Measurements from ENCODE around the gene PDE11A. TPM values are rescaled to one million over a fixed set of nuclear protein-coding genes. Genes with fewer than 3 reads are reported as not detected.

PDE11A gene
- total and polyA plus RNA-seq, 2 of the 13 experiments (the other 11 are each of a cell fraction or from before 2014, with no cell fraction given), result 1.2 to 1.7 TPM

DNA sequence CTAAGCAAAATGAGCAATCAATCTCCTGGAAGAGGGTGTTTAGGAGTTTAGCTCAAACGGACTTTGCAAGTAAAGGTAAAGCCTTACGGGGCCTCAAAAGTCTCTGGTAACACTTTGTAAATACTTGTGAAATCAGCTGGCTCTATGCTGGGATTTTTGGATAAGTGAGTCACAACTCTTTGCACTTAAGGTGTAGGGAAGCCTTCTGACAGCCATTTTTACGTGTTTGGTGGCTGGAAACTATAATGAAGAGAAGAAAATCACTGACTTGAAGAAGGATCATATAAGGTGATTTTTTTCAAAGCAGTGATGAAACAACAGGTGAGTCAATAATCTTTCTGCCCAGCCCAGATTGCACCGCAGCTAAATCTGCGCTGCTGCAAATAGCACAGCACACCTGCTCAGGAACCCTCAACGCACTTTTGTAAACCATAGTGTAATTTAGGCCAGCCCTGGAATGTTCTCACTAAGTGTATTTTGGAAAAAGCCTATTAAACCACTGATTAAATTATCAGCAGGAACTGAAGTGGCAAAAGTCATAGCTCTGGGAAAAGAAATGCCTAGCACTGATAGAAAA is 461.2 kb downstream of the PDE11A start:
- POLR2A ChIA-PET, result interaction anchor here (0.6 kb wide), 1 partner anchor 1334 kb away, joined by 3 read pairs; no protein-coding TSS in a partner anchor
- Histone ChIP-seq H2AFZ (ENCODE audit: low read length) (no peak overlapping the region), H4K20me1 (ENCODE audit: insufficient read depth, low read length) (no peaks in the 10 kb centered on the region), H3K27ac (ENCODE audit: extremely low read length, insufficient read depth, low read length) (no peak overlapping the region), H3K9me3 (ENCODE audit: low read length) (no peaks in the 10 kb centered on the region), H3K79me2 (ENCODE audit: insufficient read depth, low read length) (no peaks in the 10 kb centered on the region), H3K4me2 (ENCODE audit: low read depth, low read length) (peak overlapping the region; percentile 23; the same call in 1 of the 2 replicates), H3K4me1 (ENCODE audit: insufficient read depth, low read length) (peaks cover 28% of the 10 kb centered on the region), H3K27me3 (ENCODE audit: control insufficient read depth in 1 of 2, insufficient read depth in 2 of 2, low read length in 2 of 2) (no peaks in the 10 kb centered on the region; a peak in 1 of 5 replicates), H3K4me3 (replicated peaks in 1 of 3; ENCODE audit: insufficient read depth in 1 of 3, low read depth in 2 of 3, low read length in 3 of 3) (no peak overlapping the region), H3K36me3 (replicated peaks in 1 of 2; ENCODE audit: control insufficient read depth in 1 of 2, insufficient read depth in 2 of 2, low read length in 2 of 2) (no peaks in the 10 kb centered on the region), H3K9ac (ENCODE audit: insufficient read depth, low read depth, low read length) (no peak overlapping the region)
- CTCF ChIA-PET (ENCODE audit: low intra/inter-chr PET ratio, low total read pairs), result no interaction called here
- 6% methylated on average over 6 of the region's 6 CpGs for WGBS (ENCODE audit: low lambda C conversion rate)
- DNase-seq (ENCODE audit: low spot score) (no peak), FAIRE-seq (no peak), ATAC-seq (peak; percentile 38; the same call in 2 of the 3 replicates)
- BruUV-seq (replicated peaks), result no TSS peak
- intact Hi-C loops (cut with micrococcal nuclease; ENCODE audit: unreplicated experiment) (no loop called here), in situ Hi-C loops (cut with HindIII; ENCODE audit: extremely low pct_ligation_motif_present, low pct_unique_long_range_greater_than_20kb) (no loop called here)
- TF ChIP-seq ZNF337 (CRISPR knock-in tag; IDR thresholded peaks at IDR 0.05; ENCODE audit: borderline replicate concordance, low read depth), result no peak
- TF ChIP-seq POLR2AphosphoS5 (IDR thresholded peaks at IDR 0.05; ENCODE audit: low read depth, low read length), result no peak
- 0 out of 2 replicates have a peak, but pooled peaks have one; percentile 5 for TF ChIP-seq SOX5 (CRISPR knock-in tag; IDR thresholded peaks at IDR 0.05; ENCODE audit: borderline replicate concordance)
- TF ChIP-seq, protein P1, sequence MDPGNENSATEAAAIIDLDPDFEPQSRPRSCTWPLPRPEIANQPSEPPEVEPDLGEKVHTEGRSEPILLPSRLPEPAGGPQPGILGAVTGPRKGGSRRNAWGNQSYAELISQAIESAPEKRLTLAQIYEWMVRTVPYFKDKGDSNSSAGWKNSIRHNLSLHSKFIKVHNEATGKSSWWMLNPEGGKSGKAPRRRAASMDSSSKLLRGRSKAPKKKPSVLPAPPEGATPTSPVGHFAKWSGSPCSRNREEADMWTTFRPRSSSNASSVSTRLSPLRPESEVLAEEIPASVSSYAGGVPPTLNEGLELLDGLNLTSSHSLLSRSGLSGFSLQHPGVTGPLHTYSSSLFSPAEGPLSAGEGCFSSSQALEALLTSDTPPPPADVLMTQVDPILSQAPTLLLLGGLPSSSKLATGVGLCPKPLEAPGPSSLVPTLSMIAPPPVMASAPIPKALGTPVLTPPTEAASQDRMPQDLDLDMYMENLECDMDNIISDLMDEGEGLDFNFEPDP (CRISPR knock-in tag; conservative IDR thresholded peaks at IDR 0.05), result no peak
- TF ChIP-seq RFX3 (CRISPR knock-in tag; IDR thresholded peaks at IDR 0.05), result no peak
- TF ChIP-seq ZNF264 (CRISPR knock-in tag; IDR thresholded peaks at IDR 0.05), result no peak
- TF ChIP-seq, protein P2, sequence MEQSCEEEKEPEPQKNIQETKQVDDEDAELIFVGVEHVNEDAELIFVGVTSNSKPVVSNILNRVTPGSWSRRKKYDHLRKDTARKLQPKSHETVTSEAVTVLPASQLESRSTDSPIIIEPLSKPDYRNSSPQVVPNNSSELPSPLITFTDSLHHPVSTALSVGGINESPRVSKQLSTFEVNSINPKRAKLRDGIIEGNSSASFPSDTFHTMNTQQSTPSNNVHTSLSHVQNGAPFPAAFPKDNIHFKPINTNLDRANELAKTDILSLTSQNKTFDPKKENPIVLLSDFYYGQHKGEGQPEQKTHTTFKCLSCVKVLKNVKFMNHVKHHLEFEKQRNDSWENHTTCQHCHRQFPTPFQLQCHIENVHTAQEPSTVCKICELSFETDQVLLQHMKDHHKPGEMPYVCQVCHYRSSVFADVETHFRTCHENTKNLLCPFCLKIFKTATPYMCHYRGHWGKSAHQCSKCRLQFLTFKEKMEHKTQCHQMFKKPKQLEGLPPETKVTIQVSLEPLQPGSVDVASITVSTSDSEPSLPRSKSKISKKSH (CRISPR knock-in tag; IDR thresholded peaks at IDR 0.05; ENCODE audit: borderline replicate concordance), result no peak
- TF ChIP-seq, protein P3, sequence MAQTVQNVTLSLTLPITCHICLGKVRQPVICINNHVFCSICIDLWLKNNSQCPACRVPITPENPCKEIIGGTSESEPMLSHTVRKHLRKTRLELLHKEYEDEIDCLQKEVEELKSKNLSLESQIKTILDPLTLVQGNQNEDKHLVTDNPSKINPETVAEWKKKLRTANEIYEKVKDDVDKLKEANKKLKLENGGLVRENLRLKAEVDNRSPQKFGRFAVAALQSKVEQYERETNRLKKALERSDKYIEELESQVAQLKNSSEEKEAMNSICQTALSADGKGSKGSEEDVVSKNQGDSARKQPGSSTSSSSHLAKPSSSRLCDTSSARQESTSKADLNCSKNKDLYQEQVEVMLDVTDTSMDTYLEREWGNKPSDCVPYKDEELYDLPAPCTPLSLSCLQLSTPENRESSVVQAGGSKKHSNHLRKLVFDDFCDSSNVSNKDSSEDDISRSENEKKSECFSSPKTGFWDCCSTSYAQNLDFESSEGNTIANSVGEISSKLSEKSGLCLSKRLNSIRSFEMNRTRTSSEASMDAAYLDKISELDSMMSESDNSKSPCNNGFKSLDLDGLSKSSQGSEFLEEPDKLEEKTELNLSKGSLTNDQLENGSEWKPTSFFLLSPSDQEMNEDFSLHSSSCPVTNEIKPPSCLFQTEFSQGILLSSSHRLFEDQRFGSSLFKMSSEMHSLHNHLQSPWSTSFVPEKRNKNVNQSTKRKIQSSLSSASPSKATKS (CRISPR knock-in tag; IDR thresholded peaks at IDR 0.05), result no peak
- TF ChIP-seq ZSCAN22 (CRISPR knock-in tag; IDR thresholded peaks at IDR 0.05), result no peak
- TF ChIP-seq, protein P4, sequence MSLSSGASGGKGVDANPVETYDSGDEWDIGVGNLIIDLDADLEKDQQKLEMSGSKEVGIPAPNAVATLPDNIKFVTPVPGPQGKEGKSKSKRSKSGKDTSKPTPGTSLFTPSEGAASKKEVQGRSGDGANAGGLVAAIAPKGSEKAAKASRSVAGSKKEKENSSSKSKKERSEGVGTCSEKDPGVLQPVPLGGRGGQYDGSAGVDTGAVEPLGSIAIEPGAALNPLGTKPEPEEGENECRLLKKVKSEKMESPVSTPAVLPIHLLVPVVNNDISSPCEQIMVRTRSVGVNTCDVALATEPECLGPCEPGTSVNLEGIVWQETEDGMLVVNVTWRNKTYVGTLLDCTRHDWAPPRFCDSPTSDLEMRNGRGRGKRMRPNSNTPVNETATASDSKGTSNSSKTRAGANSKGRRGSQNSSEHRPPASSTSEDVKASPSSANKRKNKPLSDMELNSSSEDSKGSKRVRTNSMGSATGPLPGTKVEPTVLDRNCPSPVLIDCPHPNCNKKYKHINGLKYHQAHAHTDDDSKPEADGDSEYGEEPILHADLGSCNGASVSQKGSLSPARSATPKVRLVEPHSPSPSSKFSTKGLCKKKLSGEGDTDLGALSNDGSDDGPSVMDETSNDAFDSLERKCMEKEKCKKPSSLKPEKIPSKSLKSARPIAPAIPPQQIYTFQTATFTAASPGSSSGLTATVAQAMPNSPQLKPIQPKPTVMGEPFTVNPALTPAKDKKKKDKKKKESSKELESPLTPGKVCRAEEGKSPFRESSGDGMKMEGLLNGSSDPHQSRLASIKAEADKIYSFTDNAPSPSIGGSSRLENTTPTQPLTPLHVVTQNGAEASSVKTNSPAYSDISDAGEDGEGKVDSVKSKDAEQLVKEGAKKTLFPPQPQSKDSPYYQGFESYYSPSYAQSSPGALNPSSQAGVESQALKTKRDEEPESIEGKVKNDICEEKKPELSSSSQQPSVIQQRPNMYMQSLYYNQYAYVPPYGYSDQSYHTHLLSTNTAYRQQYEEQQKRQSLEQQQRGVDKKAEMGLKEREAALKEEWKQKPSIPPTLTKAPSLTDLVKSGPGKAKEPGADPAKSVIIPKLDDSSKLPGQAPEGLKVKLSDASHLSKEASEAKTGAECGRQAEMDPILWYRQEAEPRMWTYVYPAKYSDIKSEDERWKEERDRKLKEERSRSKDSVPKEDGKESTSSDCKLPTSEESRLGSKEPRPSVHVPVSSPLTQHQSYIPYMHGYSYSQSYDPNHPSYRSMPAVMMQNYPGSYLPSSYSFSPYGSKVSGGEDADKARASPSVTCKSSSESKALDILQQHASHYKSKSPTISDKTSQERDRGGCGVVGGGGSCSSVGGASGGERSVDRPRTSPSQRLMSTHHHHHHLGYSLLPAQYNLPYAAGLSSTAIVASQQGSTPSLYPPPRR (CRISPR knock-in tag; IDR thresholded peaks at IDR 0.05; ENCODE audit: borderline replicate concordance), result no peak
- TF ChIP-seq CENPX (CRISPR knock-in tag; IDR thresholded peaks at IDR 0.05), result no peak
- TF ChIP-seq ZNF703 (CRISPR knock-in tag; IDR thresholded peaks at IDR 0.05; ENCODE audit: borderline replicate concordance), result no peak
- no peak for TF ChIP-seq ZNF510 (CRISPR knock-in tag; IDR thresholded peaks at IDR 0.05; ENCODE audit: low read depth)
- TF ChIP-seq BORCS8-MEF2B (CRISPR knock-in tag; IDR thresholded peaks at IDR 0.05), result no peak
